IPS-11a (cell line): ENCODE results near the gene PGAP1.
"Not testable (repeated sequence)": the region's sequence is repeated elsewhere in the genome, so short reads cannot be mapped to it uniquely, and the experiment has no call there.

Source experiments
- H3K4me3 ChIP-seq: one replicate; pipeline ENCODE4 v1.5.1; 2013; ENCODE audit warnings: low read depth, low read length, control low read depth

PGAP1 gene

DNA sequence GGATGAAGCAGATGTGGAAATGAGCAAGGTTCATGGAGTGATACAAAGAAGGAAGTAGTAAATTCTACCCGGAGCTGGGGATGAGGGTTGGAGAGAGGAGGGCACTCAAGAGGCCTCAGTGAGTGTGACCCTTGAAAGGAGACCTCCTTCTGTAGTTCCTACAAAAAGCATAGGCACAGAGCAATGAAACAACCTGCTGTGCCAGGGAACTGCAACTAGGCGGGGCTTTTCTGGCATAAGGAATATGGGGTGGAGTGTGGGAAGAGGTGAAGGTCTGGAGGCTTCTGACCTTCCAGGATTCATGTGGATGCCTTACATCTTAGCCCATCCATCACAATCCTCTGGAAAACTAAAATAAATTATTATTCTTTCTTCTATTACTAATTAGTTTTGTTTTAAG is 25.5 kb upstream of the PGAP1 start:
- H3K4me3 ChIP-seq: no peak overlapping the region

DNA sequence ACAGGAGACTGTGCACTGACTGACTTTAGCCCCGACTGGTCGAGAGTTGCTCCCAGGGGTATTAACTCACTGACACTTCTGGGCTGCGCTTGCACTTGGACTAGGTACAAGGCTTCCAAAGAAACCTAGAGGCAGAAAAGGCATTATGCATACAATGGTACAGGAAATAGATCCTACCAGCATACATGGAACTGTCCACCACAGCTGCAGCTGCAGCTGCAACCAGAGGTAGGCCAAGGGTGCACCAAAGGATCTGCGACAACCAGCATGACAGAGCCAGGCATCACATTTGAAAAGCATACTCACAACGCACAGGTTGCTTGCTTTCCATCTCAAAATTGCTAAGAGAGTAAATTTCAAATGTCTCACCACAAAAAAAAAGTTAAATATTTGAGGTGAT is 22.6 kb upstream of the PGAP1 start:
- H3K4me3 ChIP-seq: no peak overlapping the region

DNA sequence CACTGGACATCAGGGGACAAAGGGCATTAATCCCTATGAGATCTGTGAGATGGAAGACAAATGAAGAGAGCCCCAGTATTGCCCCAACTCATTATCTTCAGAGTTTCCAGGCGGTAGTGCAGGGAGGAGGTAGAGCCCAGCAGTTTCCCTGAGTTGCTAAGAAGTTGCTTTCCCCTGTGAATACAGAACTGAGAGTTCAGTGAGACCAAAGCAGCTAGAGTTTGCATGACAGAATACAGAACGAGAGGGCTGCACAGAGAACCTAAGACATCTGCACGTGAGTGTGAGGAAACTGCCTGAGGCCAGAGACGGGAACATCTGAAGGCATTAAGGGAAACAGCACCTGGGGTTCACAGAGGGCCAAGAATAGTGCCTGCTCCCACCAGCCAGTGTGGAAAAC is 18.1 kb upstream of the PGAP1 start:
- no peak overlapping the region for H3K4me3 ChIP-seq

DNA sequence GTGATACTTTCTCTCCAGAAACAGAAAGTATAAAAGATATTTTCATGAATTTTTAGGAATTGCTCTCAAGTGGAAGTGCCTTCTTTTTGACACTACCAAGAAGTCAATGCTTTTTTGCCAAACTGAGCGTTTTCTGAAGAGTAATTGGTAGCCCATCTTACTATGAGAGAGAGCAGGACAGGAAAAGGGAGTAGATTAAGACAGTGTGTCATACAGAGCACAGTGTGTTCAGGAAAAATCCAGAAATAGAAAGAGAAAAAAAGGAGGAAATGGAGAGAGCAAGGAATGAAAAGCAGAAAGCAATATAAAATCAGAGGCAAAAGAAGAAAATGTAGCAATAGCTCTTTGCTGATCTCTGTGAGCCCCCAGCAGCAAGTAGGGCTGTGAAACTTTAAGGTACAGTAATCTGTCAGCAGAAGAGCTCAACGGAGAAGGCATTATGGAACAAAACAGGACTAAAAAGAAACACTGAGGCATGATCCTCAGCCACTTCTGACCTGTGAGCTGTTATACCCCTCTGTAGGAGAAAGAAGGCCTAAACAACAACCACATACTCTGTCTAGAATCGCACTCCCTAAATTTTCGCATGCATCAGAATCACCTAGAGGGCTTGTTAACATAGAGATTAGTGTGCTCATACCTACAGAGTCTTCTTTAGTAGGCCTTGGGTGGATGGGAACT is 15.0 kb upstream of the PGAP1 start:
- no peak overlapping the region for H3K4me3 ChIP-seq

DNA sequence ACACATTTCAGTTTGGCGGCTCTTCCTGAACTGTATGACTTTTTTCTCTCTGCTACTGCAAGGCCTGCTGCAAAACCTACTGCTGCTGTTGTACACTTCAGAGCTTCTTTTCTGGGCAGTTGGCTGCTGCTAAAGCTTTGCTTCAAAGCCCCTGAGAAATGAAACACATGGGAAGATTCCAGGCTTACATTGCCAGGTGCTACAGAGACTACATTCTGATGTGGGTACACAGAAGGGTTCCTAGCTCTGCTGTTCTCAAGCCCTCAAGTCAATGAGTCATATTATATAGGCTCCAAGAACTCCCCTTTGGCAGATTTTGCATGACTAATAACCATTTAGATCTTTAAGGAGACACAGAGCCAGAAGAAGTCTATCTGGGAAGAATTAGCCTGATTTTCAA is 12.9 kb upstream of the PGAP1 start:
- H3K4me3 ChIP-seq: no peak overlapping the region

DNA sequence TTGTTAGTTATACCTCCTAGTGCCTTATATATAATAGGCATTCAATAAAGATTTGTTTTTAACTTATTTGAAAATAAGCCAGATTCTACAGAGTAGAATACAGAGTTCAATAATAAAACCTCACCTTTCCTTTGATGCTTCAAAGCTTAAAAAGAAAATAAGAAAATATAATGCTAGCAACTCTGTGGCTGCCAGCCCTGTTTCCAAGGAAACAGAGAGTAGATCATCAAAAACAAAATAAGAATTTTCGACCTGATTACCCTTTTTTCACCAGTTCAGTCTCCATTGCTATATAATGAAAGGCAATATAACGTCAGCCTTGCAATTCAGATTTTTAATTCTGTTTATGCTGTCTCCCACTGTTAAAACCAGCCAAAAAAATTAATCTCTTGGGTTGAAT is 8.9 kb upstream of the PGAP1 start:
- no peak overlapping the region for H3K4me3 ChIP-seq

DNA sequence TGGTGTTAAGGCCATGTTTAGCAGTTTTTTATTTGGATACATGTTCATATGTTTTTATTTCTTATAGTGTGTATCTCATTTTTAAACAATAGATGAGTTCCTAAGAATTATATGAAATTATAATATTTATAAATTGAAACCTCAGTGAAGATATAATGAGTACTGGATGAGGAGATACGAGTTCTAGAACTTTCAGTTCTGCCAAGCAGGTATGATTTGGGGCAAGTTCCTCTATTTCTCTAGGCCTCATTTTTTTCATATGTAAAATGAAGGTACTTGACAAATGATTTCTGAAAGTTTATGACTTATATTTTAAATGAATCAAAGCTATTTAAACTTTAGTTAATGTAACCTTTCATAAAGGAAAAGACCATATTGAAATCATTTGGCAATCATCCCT is 8.2 kb upstream of the PGAP1 start:
- no peak overlapping the region for H3K4me3 ChIP-seq

DNA sequence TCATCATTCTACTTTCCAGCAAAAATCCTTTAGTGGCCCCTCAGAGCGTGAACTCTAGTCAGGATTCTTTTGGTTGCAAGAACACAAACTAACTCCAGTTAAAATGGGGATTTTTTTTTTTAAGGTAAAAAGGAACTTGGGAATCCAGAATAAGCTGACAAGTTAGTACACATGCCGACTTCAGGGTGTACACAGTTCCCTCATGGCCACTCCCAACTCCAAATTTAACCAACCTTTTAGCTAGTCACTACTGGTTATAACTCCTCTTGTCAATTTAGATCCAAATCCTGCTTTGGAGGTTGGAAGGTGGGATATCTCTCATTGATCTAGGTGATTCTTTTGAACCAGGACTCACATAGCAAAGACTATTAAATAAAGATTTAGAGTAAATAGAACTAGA is 5.0 kb upstream of the PGAP1 start:
- H3K4me3 ChIP-seq: no peak overlapping the region

DNA sequence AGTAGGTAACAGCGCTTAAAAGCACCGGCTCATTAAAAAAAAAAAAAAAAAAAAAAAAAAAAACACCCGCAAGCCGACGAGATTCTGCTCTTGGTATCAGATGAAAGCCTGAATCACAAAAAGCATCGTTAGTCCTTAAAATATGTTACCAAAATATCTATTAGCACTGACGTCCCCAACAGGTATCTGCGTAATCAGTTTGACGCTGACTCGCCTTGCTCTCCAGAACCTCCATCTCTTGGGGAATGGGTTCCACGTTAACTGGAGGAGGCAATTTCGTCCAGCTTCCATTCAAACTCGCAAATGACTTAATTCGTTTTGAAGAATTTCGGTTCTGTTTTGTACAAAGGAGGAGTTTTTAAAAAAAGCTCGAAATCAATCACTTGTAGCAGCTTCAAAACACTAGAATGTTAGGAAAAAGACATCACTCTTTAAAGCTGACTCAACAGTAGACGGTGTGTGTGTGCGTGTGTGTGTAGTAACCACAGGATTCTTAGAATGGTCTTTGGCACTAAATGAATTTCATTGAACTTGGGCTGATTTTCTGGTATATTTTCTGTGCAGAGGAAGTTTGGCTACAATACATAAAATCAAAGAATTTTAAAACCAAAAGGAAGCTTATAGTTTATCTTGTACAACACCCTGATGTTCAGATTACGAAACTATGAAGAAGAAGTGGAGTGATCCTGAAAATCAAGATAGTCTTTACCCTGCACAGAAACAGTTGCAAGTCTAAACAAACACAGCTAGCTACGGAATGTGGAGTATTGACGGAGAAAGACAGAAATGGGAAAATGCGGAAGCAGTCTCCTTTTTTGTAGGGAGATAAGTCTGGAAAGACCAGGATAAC is 1.1 kb upstream of the PGAP1 start:
- H3K4me3 ChIP-seq: peak overlapping the region; percentile 83

DNA sequence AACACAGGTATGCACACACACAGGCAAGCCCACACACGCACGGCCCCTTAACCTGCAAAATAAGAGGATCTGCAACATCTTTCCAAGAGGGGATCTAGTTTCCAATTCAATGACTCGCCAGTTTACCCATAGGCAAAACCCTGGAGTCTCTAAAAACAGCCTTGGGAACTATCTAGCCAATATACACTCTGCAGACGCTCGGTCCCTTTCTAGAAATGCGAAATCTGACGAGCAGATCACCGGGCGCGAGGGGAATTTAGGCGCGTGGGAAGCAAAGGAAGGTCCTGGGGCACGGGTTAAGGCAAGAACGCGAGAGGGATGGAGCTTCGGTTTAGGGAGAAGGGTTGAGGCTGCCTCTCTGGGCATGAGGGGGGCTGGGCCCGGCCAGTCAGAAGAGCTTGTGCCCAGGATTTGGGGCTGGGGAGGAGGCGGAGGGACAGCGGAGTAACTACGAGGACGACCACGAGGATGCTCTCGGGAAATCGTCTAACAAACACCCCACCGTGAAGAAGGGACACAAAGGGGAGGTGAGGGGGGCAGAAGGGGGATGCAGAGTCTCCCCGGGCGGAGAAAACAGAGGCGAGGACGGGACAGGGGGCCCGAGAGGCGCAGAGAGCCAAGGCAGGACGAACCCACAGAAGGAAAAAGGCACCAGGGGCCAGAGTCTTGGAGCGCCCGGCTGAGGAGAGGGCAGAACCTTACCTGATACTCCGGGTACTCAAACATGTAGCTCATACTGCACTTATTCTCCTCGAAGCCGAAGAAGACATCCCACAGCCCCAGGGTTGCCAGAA is 542 bp downstream of the PGAP1 start:
- peak overlapping the region; percentile 83 for H3K4me3 ChIP-seq

DNA sequence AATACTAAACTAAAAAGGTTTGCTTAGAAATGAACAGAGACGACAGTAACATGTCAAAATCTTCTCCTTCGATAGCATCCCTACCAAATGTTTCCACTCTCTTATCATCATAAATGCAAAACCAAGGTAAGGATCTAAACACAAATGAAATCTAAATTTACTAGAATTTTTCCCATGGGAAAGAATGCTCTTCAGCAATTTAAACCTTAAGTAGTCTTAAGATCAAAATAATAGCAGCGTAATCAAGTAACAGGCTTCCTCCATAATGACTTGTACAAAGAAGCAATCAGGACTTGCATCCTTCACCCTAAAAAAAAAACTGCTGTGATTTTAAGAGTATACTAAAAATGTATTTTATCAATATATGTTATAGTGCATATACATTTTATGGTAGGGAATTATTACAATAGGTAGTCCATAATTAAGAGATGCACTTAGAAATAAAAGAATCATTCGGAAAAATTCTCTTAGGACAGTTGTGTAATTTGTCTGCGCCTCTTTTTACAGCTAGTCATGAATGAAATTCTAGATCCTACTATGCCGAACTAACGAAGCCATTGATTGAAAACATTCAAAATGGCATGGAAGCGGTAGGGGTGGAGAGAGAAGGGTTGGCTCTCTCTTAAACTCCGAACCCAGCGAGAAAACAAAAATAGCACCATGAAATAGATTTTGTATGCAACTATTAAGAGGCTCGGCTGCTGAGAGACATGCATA is 1.3 kb downstream of the PGAP1 start:
- H3K4me3 ChIP-seq: peak overlapping the region; percentile 83

DNA sequence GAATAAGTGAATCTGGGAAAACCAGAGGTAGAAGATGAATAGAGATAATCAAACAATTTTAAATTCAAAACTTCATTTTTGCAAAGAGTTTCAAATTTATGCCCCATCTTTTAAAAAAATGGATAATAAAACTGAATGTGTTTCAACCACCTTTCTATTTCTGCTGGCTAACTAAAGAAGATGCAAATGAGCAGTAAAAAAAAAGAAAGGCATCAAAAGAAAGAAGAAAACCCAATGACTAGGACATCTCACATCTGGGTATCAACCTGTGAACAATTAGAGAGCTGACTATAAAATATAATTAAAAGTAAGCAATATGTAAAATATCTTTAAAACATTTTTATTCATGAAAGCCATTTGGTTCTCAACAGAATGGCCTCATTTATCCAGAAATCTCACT is 2.5 kb downstream of the PGAP1 start:
- H3K4me3 ChIP-seq: no peak overlapping the region

DNA sequence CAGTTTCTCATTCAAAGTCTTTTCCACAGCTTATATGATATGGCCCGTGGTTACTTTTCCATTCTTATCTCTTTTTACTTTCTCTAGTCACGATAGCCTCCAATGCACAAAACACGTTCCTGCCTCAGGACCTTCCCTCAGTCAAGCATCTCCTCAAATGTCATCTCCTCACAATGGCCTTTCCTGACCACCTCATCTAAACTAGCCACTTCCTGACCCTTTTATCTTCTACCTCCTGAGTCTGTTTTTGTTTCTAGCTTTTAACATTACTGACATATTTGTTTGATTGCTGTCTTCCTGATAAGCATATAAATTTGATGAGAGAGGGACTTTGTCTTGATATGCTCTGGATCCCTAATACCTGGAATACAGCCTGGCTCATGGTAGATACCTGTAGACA is 7.6 kb downstream of the PGAP1 start:
- no peak overlapping the region for H3K4me3 ChIP-seq

DNA sequence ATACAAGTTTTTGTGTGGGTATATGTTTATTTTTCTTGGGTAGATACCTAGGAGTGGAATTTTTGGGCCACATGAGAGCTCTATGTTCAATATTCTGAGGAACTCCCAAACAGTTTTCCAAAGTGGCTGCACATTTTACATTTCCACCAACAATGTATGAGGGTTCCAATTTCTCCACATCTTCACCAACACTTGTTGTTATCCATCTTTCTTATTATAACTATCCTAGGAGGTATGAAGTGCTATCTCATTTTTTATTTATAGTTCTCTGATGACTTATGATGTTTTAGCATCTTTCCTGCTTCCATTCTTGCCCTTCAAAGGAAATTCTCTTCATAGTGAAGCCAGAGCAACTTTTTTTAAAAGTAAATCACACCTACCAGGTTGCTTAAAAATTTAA is 8.7 kb downstream of the PGAP1 start:
- no peak overlapping the region for H3K4me3 ChIP-seq

DNA sequence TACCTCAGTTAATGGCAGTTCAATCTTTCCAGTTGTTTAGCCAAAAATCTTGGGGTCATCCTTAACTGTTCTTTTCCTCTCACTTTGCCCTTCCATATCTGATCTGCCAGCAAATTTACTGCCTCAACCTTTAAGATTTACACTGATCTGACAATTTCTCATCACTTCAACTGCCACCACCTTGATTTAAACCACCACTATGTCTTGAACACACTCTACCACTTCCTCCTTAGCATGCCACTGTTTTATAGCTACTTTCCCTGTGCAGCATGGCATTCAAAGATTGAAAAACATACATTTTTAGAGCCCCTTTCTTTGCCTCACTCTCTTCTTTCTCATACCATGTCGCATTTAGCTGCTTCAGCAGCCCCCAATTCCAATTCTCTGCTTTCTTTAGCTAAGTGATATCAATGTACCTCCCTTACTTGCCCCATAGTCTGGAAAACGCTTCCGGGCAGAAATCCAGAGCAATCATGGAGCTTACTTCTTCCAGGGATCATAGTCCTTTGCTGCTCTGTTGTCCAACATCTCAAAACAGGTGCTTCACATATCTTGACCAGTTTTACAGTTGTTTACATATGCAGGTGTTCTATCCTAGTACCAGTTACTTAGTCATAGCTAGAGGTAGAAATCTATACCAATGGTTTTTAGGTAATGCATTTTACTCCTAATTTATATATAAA is 10.9 kb downstream of the PGAP1 start:
- H3K4me3 ChIP-seq: no peak overlapping the region

DNA sequence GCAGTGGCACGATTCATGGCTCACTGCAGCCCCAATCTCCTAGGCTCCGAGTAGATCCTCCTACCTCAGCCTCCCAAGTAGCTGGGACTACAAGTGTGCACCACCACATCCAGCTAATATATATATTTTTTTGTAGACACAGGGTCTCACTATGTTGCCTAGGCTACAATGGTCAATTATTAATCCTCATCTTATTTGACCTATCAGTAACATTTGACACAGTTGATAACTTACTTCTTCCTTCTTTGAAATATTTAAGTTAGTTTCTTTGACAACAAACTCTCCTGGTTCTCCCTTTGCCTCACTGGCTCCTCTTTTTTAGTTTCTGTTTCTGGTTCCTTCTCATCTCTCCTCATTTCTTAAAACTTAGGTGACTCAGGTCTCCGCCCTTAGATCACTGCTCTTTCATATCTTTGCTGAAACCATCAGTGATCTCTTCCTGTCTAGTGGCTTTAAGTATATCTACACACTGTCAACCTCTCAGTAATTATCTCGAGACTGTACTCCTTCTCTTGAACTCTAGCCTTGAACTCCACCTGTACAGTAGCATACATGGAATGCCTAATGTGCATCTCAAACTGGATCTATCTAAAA is 11.5 kb downstream of the PGAP1 start:
- no peak overlapping the region for H3K4me3 ChIP-seq

DNA sequence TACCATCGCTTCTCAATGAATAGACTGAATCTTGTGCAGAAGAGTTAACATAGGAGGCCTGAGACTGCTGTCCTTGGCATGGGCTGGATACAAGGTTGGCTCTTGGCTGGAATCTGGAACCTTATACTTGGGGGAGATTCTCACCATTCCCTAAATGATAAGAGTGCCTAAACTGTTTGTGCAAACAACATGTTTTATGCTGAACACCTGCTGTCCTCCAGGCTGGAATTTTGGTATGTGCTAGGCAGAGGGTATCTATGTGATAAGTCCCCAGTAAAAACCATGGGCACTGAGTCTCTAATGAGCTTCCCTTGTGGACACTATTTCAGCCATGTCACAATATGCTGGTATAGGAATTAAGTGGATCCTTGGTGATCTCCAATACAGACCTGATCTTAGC is 12.8 kb downstream of the PGAP1 start:
- H3K4me3 ChIP-seq: no peak overlapping the region

DNA sequence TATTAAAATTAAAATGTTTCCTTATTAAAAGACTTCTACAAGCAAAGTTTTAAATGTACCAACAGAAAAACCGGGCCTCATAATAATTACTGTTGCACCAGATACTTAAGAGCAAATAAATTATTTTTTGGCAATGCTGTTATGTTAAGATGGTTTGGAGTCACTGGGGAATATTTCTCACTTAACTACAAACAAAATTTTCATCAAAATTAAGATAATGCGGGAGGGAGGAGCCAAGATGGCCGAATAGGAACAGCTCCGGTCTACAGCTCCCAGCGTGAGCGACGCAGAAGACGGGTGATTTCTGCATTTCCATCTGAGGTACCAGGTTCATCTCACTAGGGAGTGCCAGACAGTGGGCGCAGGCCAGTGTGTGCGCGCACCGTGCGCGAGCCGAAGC is 21.1 kb downstream of the PGAP1 start:
- H3K4me3 ChIP-seq: not testable (repeated sequence)

DNA sequence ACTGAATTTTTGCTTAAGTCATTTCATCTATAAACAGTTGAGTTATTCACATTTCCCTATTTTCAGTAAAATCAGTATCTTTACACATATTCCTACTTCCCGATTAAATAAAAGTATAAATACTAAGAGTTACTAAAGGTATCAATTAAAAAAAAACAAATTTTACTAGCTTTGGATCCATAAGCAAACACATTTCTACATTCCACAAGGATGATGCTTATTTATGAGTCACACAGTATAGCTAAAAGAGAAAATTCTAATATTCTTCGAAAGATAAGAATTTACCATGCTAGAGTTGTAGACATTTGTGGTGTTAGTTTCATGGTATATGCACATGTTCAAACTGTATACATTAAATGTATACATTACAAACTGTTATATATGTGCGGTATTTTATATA is 23.7 kb downstream of the PGAP1 start:
- no peak overlapping the region for H3K4me3 ChIP-seq

DNA sequence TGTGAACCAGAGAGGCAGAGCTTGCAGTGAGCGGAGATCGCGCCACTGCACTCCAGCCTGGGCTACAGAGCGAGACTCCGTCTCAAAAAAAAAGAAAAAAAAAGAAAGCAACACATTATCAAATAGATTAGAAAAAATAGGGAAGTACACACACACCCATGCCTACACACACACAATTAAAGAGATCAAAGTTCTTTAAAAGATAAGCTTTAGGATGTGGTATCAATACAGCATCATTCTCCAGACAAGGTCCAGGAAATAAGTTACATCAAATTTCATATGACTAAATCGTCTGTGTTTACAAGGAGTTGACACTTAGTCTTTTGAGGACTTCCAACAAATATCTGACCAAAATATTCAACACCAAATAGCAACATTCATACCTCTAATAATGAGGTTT is 25.7 kb downstream of the PGAP1 start:
- H3K4me3 ChIP-seq: no peak overlapping the region
